CD14-positive monocyte (primary cell): ENCODE measurements around the gene BEND7. TPM values are rescaled to one million over a fixed set of nuclear protein-coding genes. Genes with fewer than 3 reads are reported as not detected.

Experiments
- DNase-seq, 3 donors: peaks; one replicate each; pipeline ENCODE4 v3.0.0-alpha.2; 2011 to 2022
- H2AFZ ChIP-seq: 2 replicates; pipeline ENCODE4 v1.6.0; 2012; ENCODE audit warnings: mild to moderate bottlenecking, low read depth, low read length, inconsistent platforms; ENCODE audit not compliant: insufficient read depth, poor library complexity, severe bottlenecking
- H3K27ac ChIP-seq, 2 donors: 1 replicate in 1 of 2; 2 replicates in 1 of 2; pipeline ENCODE4 v1.5.1; 2012 to 2013; ENCODE audit warnings: low read length in 2 of 2, control low read depth in 1 of 2, inconsistent platforms in 1 of 2, low read depth in 1 of 2, mild to moderate bottlenecking in 1 of 2
- H3K27me3 ChIP-seq, 2 donors: one replicate each; pipeline versions ENCODE4 v1.6.0 to v1.6.1; 2011 to 2013; ENCODE audit warnings: low read length in 2 of 2; ENCODE audit not compliant: control insufficient read depth in 2 of 2, insufficient read depth in 2 of 2
- H3K36me3 ChIP-seq, 2 donors: replicated peaks in 1 of 2; 1 replicate in 1 of 2; 2 replicates in 1 of 2; pipeline versions ENCODE4 v1.5.1 to v1.6.1; 2012 to 2013; ENCODE audit warnings: low read length in 2 of 2, control low read depth in 1 of 2, inconsistent platforms in 1 of 2, mild to moderate bottlenecking in 1 of 2; ENCODE audit not compliant: insufficient read depth in 2 of 2, control insufficient read depth in 1 of 2
- H3K4me1 ChIP-seq, 2 donors: 1 replicate in 1 of 2; 2 replicates in 1 of 2; pipeline versions ENCODE4 v1.5.1 to v1.6.1; 2012 to 2013; ENCODE audit warnings: low read length in 2 of 2, control low read depth in 1 of 2, inconsistent platforms in 1 of 2, mild to moderate bottlenecking in 1 of 2, moderate library complexity in 1 of 2; ENCODE audit not compliant: insufficient read depth in 2 of 2, control insufficient read depth in 1 of 2
- H3K4me2 ChIP-seq: replicated peaks from 2 replicates; pipeline ENCODE3; 2012; ENCODE audit warnings: low read length, moderate library complexity, mild to moderate bottlenecking; ENCODE audit not compliant: poor library complexity, severe bottlenecking; ENCODE audit errors: extremely low read depth
- H3K4me3 ChIP-seq, 3 experiments: fragments of 200-600 bp in 1 of 3; sonication (generic) in 1 of 3; replicated peaks in 1 of 3; 1 replicate in 2 of 3; 2 replicates in 1 of 3; pipeline ENCODE4 v1.5.1; 2011 to 2013; ENCODE audit warnings: low read length in 3 of 3, mild to moderate bottlenecking in 3 of 3, control low read depth in 2 of 3, low read depth in 2 of 3, inconsistent platforms in 1 of 3, moderate library complexity in 1 of 3
- H3K79me2 ChIP-seq: 2 replicates; pipeline ENCODE4 v1.6.0; 2012; ENCODE audit warnings: mild to moderate bottlenecking, control low read depth, inconsistent platforms, low read length, moderate library complexity; ENCODE audit not compliant: insufficient read depth
- H3K9ac ChIP-seq: 2 replicates; pipeline ENCODE4 v1.6.0; 2017; ENCODE audit warnings: low read length, mild to moderate bottlenecking; ENCODE audit not compliant: insufficient read depth, poor library complexity, severe bottlenecking
- H3K9me3 ChIP-seq, 2 donors: replicated peaks in 1 of 2; 1 replicate in 1 of 2; 2 replicates in 1 of 2; pipeline versions ENCODE4 v1.5.1 to v1.6.1; 2012 to 2013; ENCODE audit warnings: low read length in 2 of 2, control low read depth in 1 of 2; ENCODE audit not compliant: control insufficient read depth in 1 of 2, insufficient read depth in 1 of 2
- H4K20me1 ChIP-seq: 2 replicates; pipeline ENCODE4 v1.6.0; 2012; ENCODE audit warnings: mild to moderate bottlenecking, low read length, control low read depth, moderate library complexity; ENCODE audit not compliant: insufficient read depth
- H3K27ac Mint-ChIP-seq, 7 donors: one replicate each; pipeline ENCODE4 v1.8.0; 2020; ENCODE audit warnings: mild to moderate bottlenecking in 7 of 7, mixed read lengths in 7 of 7, moderate library complexity in 6 of 7, inconsistent platforms in 2 of 7
- H3K27me3 Mint-ChIP-seq, 3 donors: one replicate each; pipeline ENCODE4 v1.8.0; 2021 to 2022; ENCODE audit warnings: low read depth in 3 of 3, mild to moderate bottlenecking in 3 of 3, mixed read lengths in 3 of 3, moderate library complexity in 3 of 3, inconsistent platforms in 1 of 3
- H3K36me3 Mint-ChIP-seq, 2 donors: one replicate each; pipeline ENCODE4 v1.8.0; 2020; ENCODE audit warnings: mixed read lengths in 2 of 2, inconsistent platforms in 1 of 2, mild to moderate bottlenecking in 1 of 2
- H3K4me1 Mint-ChIP-seq: one replicate; pipeline ENCODE4 v1.8.0; 2020; ENCODE audit warnings: mild to moderate bottlenecking, mixed read lengths
- H3K4me3 Mint-ChIP-seq, 2 donors: one replicate each; pipeline ENCODE4 v1.8.0; 2020; ENCODE audit warnings: mild to moderate bottlenecking in 2 of 2, mixed read lengths in 2 of 2, moderate library complexity in 1 of 2
- H3K9me3 Mint-ChIP-seq, 7 donors: one replicate each; pipeline ENCODE4 v1.8.0; 2020 to 2022; ENCODE audit warnings: mixed read lengths in 7 of 7, mild to moderate bottlenecking in 6 of 7, moderate library complexity in 6 of 7, inconsistent platforms in 2 of 7
- CTCF ChIP-seq: fragments of 200-600 bp; IDR thresholded peaks from one replicate; pipeline ENCODE4 v1.8.0; 2022; ENCODE audit warnings: antibody characterized with exemption, mild to moderate bottlenecking
- WGBS: methylation state at CpG from one replicate; pipeline ENCODE4 v1.1.5; 2013; ENCODE audit warnings: missing lambda C conversion rate; ENCODE audit not compliant: insufficient coverage; 5-methylcytosine and 5-hydroxymethylcytosine counted together
- intact Hi-C, 2 donors: fragments of 100-400 bp; cut with micrococcal nuclease; formaldehyde crosslinking; loops; one replicate each; pipeline versions ENCODE4 v1.15.0 to v1.15.1; 2023
- polyA plus RNA-seq, 3 donors: library from polyadenylated mRNA; depleted of rRNA in 1 of 3; unstranded in 2 of 3; stranded (reverse) in 1 of 3; fragments of 300-500 nt in 2 of 3; fragments of >200 nt in 1 of 3; fragmentation: Illumina TruSeq in 2 of 3; gene quantifications; 1 replicate in 2 of 3; 2 replicates in 1 of 3; pipeline ENCODE4 v1.2.3, GENCODE V29; 2012 to 2021

BEND7 gene
- polyA plus RNA-seq, 3 donors = 0.65 TPM; not detected in 2

DNA sequence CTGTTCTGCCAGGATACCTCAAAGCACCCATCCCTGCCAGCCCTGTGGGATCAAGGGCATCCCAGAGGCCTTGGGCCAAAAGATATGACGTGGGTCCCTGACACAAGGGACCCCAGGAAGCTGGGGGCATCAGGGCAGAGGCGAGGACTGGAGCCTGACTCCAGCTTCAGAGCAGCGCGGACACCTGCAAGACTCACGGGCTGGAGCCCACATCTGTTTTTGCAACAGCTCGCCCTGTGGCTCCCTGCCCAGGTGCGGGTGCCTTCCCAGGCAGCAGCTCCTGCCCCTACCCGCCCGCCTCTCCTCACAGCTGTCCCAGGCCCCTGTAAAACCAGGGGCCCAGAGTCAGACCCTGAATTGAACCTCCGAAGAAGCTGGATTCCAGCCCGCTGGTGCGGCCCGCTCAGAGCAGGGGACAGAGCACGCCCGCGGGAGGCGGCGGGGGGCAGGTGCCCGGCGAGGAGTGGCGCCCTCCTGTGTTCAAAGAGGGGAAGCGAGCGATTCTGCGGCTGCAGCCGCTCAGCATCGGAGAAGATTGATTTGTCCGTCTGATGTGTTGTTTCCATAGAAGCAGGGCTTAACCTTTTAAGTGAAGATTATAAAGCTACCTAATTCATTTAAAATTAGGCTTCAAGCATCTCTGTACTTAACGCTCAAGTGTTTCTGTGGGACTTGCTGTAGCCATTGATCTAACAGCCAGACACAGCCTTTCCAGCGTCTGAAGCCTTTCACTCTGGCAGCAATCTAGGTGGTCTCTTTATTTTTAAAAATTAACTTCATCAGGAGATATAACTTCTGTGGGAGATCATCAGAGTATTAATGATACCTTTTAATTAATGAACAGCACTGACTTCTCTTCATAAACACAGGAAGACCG is 88.4 kb downstream of the BEND7 start:
- no peaks in the 10 kb centered on the region for H3K79me2 ChIP-seq
- H3K36me3 ChIP-seq = no peaks in the 10 kb centered on the region
- H2AFZ ChIP-seq = peak overlapping the region; percentile 66
- no peaks in the 10 kb centered on the region for H3K9me3 ChIP-seq
- Mint-ChIP-seq H3K36me3 (no peaks in the 10 kb centered on the region), H3K4me3 (peak overlapping the region; percentile 24 to 83), H3K27ac (no peak overlapping the region), H3K9me3 (peaks cover 0 to 7% (median 0%) of the 10 kb centered on the region in 7 donors), H3K27me3 (peaks cover 29 to 51% (median 34%) of the 10 kb centered on the region in 3 donors), H3K4me1 (peaks cover 12% of the 10 kb centered on the region)
- peak overlapping the region; percentile 67 for H3K4me2 ChIP-seq
- no peak overlapping the region for H3K27ac ChIP-seq
- peak; percentile 12 to 37 (median 25) for DNase-seq
- H3K9ac ChIP-seq = no peak overlapping the region
- H3K4me3 ChIP-seq = peak overlapping the region in 1 of 3 experiments; percentile 42
- H3K4me1 ChIP-seq = peaks cover 10 to 11% of the 10 kb centered on the region in 2 donors
- peak; percentile 92 for TF ChIP-seq CTCF
- H4K20me1 ChIP-seq = no peaks in the 10 kb centered on the region
- peaks cover 17 to 31% of the 10 kb centered on the region in 2 donors for H3K27me3 ChIP-seq
- intact Hi-C loops = loop anchor here (5.0 kb wide), 1 partner anchor 68 kb away; no protein-coding TSS in a partner anchor
- WGBS = 1% methylated on average over 21 of the region's 30 CpGs

DNA sequence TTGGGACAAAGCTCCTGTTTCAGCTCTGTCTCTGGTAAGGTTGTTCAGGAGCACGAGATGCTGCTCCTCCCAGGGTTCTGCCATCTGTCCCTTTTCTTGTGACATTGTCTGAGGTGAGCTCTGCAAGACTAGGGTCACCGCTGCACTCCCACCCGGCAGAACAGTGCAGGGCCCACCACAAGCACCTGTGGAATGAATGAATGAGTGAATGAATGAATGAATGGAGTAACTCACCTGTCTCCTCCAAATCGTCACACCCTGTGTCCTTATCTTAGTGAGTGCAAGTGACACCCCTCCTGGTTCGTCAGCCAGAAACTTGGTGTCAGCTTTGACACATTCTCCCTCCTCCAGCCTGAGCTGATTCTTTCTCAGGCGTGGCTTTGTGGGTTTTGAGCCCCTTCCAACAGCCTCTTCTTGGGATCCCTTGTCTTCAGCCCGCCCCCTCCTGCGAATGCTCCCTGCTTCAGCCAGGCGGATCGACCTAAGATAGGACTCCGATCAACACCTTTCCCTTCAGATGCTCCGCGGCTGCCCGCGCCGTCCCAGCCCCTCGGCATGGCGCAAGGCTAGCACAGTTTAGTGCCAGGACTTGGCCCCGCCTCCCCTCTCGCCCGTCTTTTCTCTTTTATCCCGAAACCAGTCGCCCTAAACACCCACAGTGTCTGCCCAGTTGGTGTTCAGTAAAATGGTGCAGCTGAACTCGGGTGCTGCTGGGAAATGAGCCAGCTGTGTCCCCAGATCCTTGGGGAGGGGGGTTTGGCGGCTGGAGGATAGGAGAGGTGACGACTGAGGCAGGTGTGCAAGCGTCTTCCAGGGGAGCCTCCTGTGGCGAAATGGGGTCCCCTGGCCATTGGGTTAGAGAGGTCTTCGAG is 89.3 kb downstream of the BEND7 start:
- H3K36me3 Mint-ChIP-seq = no peaks in the 10 kb centered on the region
- no peaks in the 10 kb centered on the region for H3K79me2 ChIP-seq
- TF ChIP-seq CTCF = no peak
- peaks cover 12% of the 10 kb centered on the region for H3K4me1 Mint-ChIP-seq
- H3K4me3 Mint-ChIP-seq = peak overlapping the region; percentile 49 to 83
- H3K9me3 Mint-ChIP-seq = peaks cover 0 to 7% (median 0%) of the 10 kb centered on the region in 7 donors
- no peaks in the 10 kb centered on the region for H4K20me1 ChIP-seq
- H3K4me1 ChIP-seq = peaks cover 10 to 11% of the 10 kb centered on the region in 2 donors
- no peaks in the 10 kb centered on the region for H3K9me3 ChIP-seq
- peak overlapping the region in 1 of 3 experiments; percentile 42 for H3K4me3 ChIP-seq
- peaks cover 17 to 31% of the 10 kb centered on the region in 2 donors for H3K27me3 ChIP-seq
- no peak overlapping the region for H3K27ac ChIP-seq
- peak overlapping the region; percentile 67 for H3K4me2 ChIP-seq
- no peaks in the 10 kb centered on the region for H3K36me3 ChIP-seq
- no peak overlapping the region for H3K27ac Mint-ChIP-seq
- H3K9ac ChIP-seq = no peak overlapping the region
- H2AFZ ChIP-seq = peak overlapping the region; percentile 66
- WGBS = 10% methylated on average over 24 of the region's 29 CpGs
- DNase-seq = no peak
- intact Hi-C loops = loop anchor here (5.0 kb wide), 1 partner anchor 67 kb away; no protein-coding TSS in a partner anchor
- H3K27me3 Mint-ChIP-seq = peaks cover 29 to 55% (median 33%) of the 10 kb centered on the region in 3 donors
